ENCODE data around the gene FUT3. TPM values are rescaled to one million over a fixed set of nuclear protein-coding genes. Genes with fewer than 3 reads are reported as not detected.
"Not testable (repeated sequence)": the region's sequence is repeated elsewhere in the genome, so short reads cannot be mapped to it uniquely, and the experiment has no call there.

Gene FUT3
- total RNA-seq, 1 donor from 2014 or later = 20.9 TPM

- H3K4me3 ChIP-seq = no peak overlapping the region
- H3K27ac ChIP-seq = no peak overlapping the region
- H3K4me1 ChIP-seq = peaks cover 17% of the 10 kb centered on the region
- H3K9me3 ChIP-seq = no peaks in the 10 kb centered on the region
- H3K36me3 ChIP-seq = peaks cover 0 to 19% of the 10 kb centered on the region in 2 donors
- intact Hi-C loops (cut with DNase I) = loop anchor here (5.0 kb wide), 1 partner anchor 84 kb away; the partner anchor contains the start of gene NRTN
- TF ChIP-seq POLR2AphosphoS5 (IDR thresholded peaks at IDR 0.05; ENCODE audit: insufficient read depth in 1 of 2, low read depth in 1 of 2) (peak in 1 of 2 donors; percentile 3), POLR2A (IDR thresholded peaks at IDR 0.05) (no peak), CTCF (IDR thresholded peaks at IDR 0.05) (no peak)
- H3K27me3 ChIP-seq = no peaks in the 10 kb centered on the region
- no peak for DNase-seq (ENCODE audit: extremely low spot score in 2 of 2)
These were observed 40.3 kb upstream of the FUT3 start for GRCh38 chr19:5891572-5891937.

DNA sequence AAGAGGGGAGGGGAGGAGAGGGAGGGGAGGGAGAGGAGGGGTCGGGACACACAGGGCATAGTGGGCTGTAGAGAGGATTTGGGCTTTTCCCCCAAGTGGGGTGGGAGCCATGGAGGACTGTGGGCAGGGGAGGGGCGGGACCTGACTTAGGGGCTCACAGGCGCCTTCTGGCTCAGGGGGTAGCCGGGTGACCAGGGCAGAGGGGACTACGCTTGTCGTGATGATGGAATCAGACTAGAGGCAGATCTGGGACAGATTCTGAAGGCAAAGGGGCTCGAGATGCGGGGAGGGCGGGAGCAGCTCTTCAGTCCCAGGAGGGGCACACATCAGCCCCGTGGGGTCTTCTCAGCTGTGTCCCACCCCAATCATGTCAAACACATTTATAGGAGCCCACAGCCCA is 38.9 kb upstream of the FUT3 start:
- Histone ChIP-seq H3K36me3 (peaks cover 0 to 4% of the 10 kb centered on the region in 2 donors), H3K9me3 (no peaks in the 10 kb centered on the region), H3K4me1 (peaks cover 17% of the 10 kb centered on the region), H3K27ac (no peak overlapping the region), H3K4me3 (no peak overlapping the region), H3K27me3 (no peaks in the 10 kb centered on the region)
- TF ChIP-seq CTCF (IDR thresholded peaks at IDR 0.05) (no peak), POLR2A (IDR thresholded peaks at IDR 0.05) (no peak), POLR2AphosphoS5 (IDR thresholded peaks at IDR 0.05; ENCODE audit: insufficient read depth in 1 of 2, low read depth in 1 of 2) (no peak)
- no peak for DNase-seq (ENCODE audit: extremely low spot score in 2 of 2)
- intact Hi-C loops (cut with DNase I) = loop anchor here (5.0 kb wide), 1 partner anchor 83 kb away; the partner anchor contains the start of gene NRTN

GRCh38 chr19:5889288-5889971 is 38.2 kb upstream of the FUT3 start:
- H3K27ac ChIP-seq = no peak overlapping the region
- DNase-seq (ENCODE audit: extremely low spot score in 2 of 2) = no peak
- intact Hi-C loops (cut with DNase I) = no loop called here
- H3K9me3 ChIP-seq = no peaks in the 10 kb centered on the region
- no peaks in the 10 kb centered on the region for H3K36me3 ChIP-seq
- no peak for TF ChIP-seq POLR2AphosphoS5 (IDR thresholded peaks at IDR 0.05; ENCODE audit: insufficient read depth in 1 of 2, low read depth in 1 of 2)
- no peak for TF ChIP-seq POLR2A (IDR thresholded peaks at IDR 0.05)
- TF ChIP-seq CTCF (IDR thresholded peaks at IDR 0.05) = no peak
- H3K4me3 ChIP-seq = no peak overlapping the region
- H3K4me1 ChIP-seq = peaks cover 17% of the 10 kb centered on the region
- H3K27me3 ChIP-seq = no peaks in the 10 kb centered on the region

GRCh38 chr19:5884065-5884811 is 33.0 kb upstream of the FUT3 start:
- H3K36me3 ChIP-seq; H3K4me3 ChIP-seq; intact Hi-C loops (cut with DNase I); H3K9me3 ChIP-seq; H3K27me3 ChIP-seq; DNase-seq (ENCODE audit: extremely low spot score in 2 of 2); H3K4me1 ChIP-seq; H3K27ac ChIP-seq: not testable (repeated sequence)

- H3K36me3 ChIP-seq; H3K27ac ChIP-seq; intact Hi-C loops (cut with DNase I); DNase-seq (ENCODE audit: extremely low spot score in 2 of 2); H3K9me3 ChIP-seq; H3K4me1 ChIP-seq; H3K4me3 ChIP-seq; H3K27me3 ChIP-seq: not testable (repeated sequence)
These were observed 32.1 kb upstream of the FUT3 start for GRCh38 chr19:5883157-5883873.

All from vagina (tissue), 2 donors.